GM12801 (cell line): ENCODE data around the gene NACC2.

Experiments used
- CTCF ChIP-seq: IDR thresholded peaks from one replicate; pipeline ENCODE4 v1.5.1; 2011; ENCODE audit warnings: control low read depth; ENCODE audit not compliant: insufficient read length; ENCODE audit errors: extremely low read depth

The NACC2 gene

DNA sequence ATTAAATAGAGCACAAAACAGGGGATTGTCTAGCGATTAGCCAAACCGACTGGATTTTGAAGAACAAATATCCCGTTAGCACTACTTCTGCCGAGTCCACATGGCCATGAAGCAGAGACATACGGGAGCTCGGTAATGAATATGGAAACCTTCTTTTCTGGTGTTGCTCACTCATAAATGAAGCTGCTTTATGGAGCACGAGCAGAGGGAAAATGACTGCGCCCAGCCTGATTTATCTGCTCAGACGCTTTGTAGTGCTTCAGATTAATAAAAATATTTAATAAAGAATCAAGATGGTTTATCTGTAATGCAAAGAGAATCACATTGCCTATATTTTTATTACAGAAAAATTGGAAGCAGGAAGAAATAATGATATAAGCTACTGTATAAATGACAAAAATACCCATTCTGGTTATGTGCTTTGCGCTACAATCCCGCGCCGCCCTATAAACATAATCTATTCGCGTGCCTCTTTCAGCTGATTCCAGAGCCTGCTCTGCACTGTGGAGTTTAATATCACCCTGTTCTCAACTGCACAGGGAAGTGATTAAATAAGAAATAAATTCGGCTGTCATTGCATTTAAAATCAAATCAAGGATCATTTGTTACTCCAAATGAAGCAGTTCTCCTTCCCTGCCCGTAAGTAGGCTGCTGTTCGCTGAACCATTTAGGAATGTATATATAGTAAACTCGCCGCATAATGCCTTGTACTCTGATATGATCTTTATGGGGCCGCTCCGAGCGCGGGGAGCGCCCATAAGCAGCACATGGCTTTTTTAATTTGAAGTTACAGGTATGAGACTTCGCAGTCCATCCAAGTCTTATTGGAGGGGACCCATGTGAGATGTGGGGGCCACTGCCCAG, 111.6 kb downstream of the NACC2 start:
- no peak for TF ChIP-seq CTCF

DNA sequence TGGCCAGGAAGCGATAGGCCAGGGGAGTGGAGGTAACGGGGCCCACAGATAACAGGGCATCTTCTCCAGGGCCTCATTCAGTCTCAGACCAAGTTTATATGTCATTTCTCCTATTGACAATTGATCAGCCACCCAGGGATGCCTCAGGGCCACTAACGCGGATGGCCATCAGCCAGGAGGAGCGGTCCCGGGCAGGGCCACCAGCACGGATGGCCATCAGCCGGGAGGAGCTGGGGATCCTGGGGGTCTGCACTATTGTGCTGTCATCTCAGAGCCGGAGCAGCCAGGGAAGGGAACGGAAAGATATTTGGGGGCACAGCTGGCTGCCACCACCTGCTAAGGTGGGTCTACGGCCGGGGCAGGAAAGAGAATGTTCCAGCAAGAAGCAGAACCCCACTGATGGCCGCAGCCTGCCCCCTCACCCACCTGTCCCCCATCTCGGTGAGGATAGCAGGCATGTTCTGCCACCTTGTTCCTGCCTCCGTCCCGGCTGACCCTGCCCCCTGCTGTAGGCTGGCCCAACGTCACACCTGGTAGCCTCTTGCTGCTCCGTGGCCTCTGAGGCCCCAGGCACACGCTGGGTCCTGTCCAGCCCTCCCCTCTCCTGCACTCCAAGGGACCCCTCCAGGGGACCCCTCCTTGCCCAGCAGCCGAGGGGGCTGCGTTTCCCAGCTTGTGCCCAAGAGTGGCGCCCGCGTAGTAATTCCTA, 112.4 kb downstream of the NACC2 start:
- no peak for TF ChIP-seq CTCF

DNA sequence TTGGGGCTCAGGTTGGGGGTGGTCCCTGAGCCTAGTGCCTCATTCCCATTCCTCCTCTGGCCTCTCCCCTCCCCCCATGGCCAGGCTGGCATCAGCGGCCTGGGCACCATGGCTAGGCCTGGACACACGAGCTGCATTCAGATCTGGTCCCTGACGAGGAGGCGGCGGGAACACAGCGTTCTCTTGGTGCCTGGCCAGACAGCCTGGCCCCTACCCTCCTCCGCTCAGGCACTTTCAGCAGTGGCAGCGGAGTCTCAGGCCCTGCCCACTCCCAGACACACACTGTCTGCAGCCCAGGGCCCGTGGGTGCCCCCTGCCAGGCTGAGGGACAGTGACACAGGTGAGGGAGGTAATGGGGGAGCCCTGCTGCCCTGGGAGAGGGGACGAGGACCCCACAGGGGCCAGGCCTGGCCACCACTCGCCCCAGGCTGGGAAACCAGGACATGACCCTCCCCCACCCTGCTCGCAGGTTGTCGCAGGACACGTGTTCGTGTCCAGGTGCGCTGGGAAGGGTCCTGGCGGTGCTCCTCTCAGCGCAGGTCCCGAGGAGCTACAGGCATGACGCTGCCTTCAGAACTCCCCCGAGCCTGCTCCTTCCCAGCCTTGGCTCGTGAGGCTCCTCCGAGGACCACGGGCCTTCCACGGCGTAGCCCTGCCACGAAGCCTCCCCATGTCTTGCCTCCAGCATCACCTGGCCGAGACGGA, 114.0 kb downstream of the NACC2 start:
- no peak for TF ChIP-seq CTCF

DNA sequence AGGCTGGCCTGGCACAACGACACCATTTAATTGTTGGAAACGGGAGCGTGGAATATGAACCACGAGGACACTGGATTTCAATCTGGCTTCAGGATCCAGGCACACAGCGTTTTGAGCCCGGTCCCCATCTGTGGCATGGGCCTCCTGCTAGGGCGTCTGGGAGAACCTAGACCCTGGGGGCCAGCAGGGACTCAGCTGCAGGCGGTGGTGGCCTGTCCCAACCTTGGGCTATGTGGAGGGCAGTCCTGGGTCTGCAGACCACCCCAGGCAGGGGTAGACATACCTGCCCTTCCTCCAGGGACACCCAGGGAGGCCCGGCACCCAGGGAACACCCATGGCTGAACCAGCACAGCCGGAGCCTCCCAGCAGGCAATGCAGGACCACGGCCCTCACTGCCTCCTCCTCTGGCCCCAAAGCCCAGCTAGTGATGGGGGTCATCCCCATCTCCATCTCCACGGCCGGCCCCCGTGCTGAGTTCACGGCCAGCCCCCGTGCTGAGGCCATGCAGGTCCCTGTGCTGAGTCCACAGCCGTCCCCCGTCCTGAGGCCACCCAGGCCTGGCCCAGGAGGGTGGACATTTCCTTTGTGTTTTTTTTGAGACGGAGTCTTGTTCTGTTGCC, 115.4 kb downstream of the NACC2 start:
- TF ChIP-seq CTCF: no peak

GRCh38 chr9:135978642-135979546, 116.2 kb downstream of the NACC2 start:
- TF ChIP-seq CTCF: no peak

- no peak for TF ChIP-seq CTCF
These were observed 118.1 kb downstream of the NACC2 start for GRCh38 chr9:135976944-135977343.
